ENCODE results near the gene RNF213.

RNF213 gene

GRCh38 chr17:80442764-80443163 is 182.1 kb downstream of the RNF213 start:
- Histone ChIP-seq H2AFZ (ENCODE audit: low read length) (no peak overlapping the region), H3K27me3 (replicated peaks; ENCODE audit: insufficient read depth, low read length) (peaks cover 87% of the 10 kb centered on the region), H3K79me2 (ENCODE audit: low read length) (no peaks in the 10 kb centered on the region), H3K4me1 (ENCODE audit: low read length) (no peaks in the 10 kb centered on the region), H3K4me3 (ENCODE audit: low read length) (no peak overlapping the region), H3F3A (ENCODE audit: insufficient read depth, low read length) (no peaks in the 10 kb centered on the region), H3K9me3 (replicated peaks; ENCODE audit: insufficient read depth, low read length) (no peaks in the 10 kb centered on the region), H3K9ac (ENCODE audit: low read length) (no peak overlapping the region), H3K27ac (ENCODE audit: low read length) (no peak overlapping the region), H3K4me2 (ENCODE audit: low read depth, low read length) (no peak overlapping the region), H4K20me1 (ENCODE audit: insufficient read depth, low read length) (no peaks in the 10 kb centered on the region), H3K9me2 (replicated peaks; ENCODE audit: insufficient read depth, low read length) (no peaks in the 10 kb centered on the region), H3K36me3 (replicated peaks; ENCODE audit: insufficient read depth, low read length) (no peaks in the 10 kb centered on the region)
- TF ChIP-seq EZH2 (optimal IDR thresholded peaks at IDR 0.05; ENCODE audit: low read depth, low read length) (no peak), EZH2phosphoT487 (IDR thresholded peaks at IDR 0.05; ENCODE audit: low read length) (no peak)
- TF ChIP-seq, protein P1, sequence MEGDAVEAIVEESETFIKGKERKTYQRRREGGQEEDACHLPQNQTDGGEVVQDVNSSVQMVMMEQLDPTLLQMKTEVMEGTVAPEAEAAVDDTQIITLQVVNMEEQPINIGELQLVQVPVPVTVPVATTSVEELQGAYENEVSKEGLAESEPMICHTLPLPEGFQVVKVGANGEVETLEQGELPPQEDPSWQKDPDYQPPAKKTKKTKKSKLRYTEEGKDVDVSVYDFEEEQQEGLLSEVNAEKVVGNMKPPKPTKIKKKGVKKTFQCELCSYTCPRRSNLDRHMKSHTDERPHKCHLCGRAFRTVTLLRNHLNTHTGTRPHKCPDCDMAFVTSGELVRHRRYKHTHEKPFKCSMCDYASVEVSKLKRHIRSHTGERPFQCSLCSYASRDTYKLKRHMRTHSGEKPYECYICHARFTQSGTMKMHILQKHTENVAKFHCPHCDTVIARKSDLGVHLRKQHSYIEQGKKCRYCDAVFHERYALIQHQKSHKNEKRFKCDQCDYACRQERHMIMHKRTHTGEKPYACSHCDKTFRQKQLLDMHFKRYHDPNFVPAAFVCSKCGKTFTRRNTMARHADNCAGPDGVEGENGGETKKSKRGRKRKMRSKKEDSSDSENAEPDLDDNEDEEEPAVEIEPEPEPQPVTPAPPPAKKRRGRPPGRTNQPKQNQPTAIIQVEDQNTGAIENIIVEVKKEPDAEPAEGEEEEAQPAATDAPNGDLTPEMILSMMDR (IDR thresholded peaks at IDR 0.05; ENCODE audit: low read length): no peak
- no peak for DNase-seq

DNA sequence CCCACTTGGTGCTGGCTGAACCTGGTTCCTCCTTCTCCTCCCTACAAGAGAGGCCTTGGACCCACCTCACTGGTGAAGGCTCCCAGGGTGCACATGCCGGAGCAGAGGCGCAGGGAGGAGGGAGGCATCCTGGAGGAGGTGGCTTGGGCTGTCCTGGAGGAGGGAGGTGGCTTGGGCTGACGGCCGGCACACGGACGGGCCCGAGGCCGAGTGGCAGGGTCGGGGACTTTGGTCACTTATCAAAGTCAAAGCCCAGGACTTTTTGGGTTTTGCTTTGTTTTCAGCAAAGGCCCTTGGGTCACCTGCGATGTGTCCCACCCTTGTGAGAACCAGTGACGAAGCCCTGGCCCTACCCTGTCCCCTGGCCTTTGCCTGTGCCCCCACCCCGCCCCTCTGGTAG is 182.8 kb downstream of the RNF213 start:
- Histone ChIP-seq H3K27me3 (replicated peaks; ENCODE audit: insufficient read depth, low read length) (peaks cover 87% of the 10 kb centered on the region), H3K4me1 (ENCODE audit: low read length) (no peaks in the 10 kb centered on the region), H3F3A (ENCODE audit: insufficient read depth, low read length) (no peaks in the 10 kb centered on the region), H3K79me2 (ENCODE audit: low read length) (no peaks in the 10 kb centered on the region), H3K9me2 (replicated peaks; ENCODE audit: insufficient read depth, low read length) (no peaks in the 10 kb centered on the region), H3K27ac (ENCODE audit: low read length) (no peak overlapping the region), H2AFZ (ENCODE audit: low read length) (no peak overlapping the region), H3K9ac (ENCODE audit: low read length) (no peak overlapping the region), H3K4me3 (ENCODE audit: low read length) (no peak overlapping the region), H4K20me1 (ENCODE audit: insufficient read depth, low read length) (no peaks in the 10 kb centered on the region), H3K4me2 (ENCODE audit: low read depth, low read length) (no peak overlapping the region), H3K9me3 (replicated peaks; ENCODE audit: insufficient read depth, low read length) (no peaks in the 10 kb centered on the region), H3K36me3 (replicated peaks; ENCODE audit: insufficient read depth, low read length) (no peaks in the 10 kb centered on the region)
- TF ChIP-seq EZH2phosphoT487 (IDR thresholded peaks at IDR 0.05; ENCODE audit: low read length): no peak
- TF ChIP-seq, protein P1 (IDR thresholded peaks at IDR 0.05; ENCODE audit: low read length): no peak
- no peak for TF ChIP-seq EZH2 (optimal IDR thresholded peaks at IDR 0.05; ENCODE audit: low read depth, low read length)
- no peak for DNase-seq

- Histone ChIP-seq H3K4me3 (ENCODE audit: low read length) (no peak overlapping the region), H3K4me1 (ENCODE audit: low read length) (no peaks in the 10 kb centered on the region), H3K79me2 (ENCODE audit: low read length) (no peaks in the 10 kb centered on the region), H3K4me2 (ENCODE audit: low read depth, low read length) (no peak overlapping the region), H2AFZ (ENCODE audit: low read length) (no peak overlapping the region), H3K9me3 (replicated peaks; ENCODE audit: insufficient read depth, low read length) (no peaks in the 10 kb centered on the region), H3K9me2 (replicated peaks; ENCODE audit: insufficient read depth, low read length) (no peaks in the 10 kb centered on the region), H4K20me1 (ENCODE audit: insufficient read depth, low read length) (no peaks in the 10 kb centered on the region), H3K27me3 (replicated peaks; ENCODE audit: insufficient read depth, low read length) (peaks cover 87% of the 10 kb centered on the region), H3K9ac (ENCODE audit: low read length) (no peak overlapping the region), H3K27ac (ENCODE audit: low read length) (no peak overlapping the region), H3F3A (ENCODE audit: insufficient read depth, low read length) (no peaks in the 10 kb centered on the region), H3K36me3 (replicated peaks; ENCODE audit: insufficient read depth, low read length) (no peaks in the 10 kb centered on the region)
- TF ChIP-seq EZH2phosphoT487 (IDR thresholded peaks at IDR 0.05; ENCODE audit: low read length) (no peak), EZH2 (optimal IDR thresholded peaks at IDR 0.05; ENCODE audit: low read depth, low read length) (no peak)
- TF ChIP-seq, protein P1 (IDR thresholded peaks at IDR 0.05; ENCODE audit: low read length): no peak
- no peak for DNase-seq
Observed at GRCh38 chr17:80443916-80444643, 183.4 kb downstream of the RNF213 start.
